Gastroesophageal sphincter (tissue), 3 donors: Measurements from ENCODE around the gene OLFM2.

ENCODE experiments used
- EP300 ChIP-seq: sonication (generic); formaldehyde crosslinking; IDR thresholded peaks from one replicate; pipeline ENCODE4 v1.6.1; 2017; ENCODE audit warnings: antibody characterized with exemption, mild to moderate bottlenecking
- POLR2A ChIP-seq, 2 donors: fragments of 450-650 bp; IDR thresholded peaks; one replicate each; pipeline ENCODE4 v1.6.1; 2017; ENCODE audit warnings: antibody characterized with exemption in 2 of 2, mild to moderate bottlenecking in 2 of 2, moderate library complexity in 1 of 2
- POLR2AphosphoS5 ChIP-seq: sonication (generic); formaldehyde crosslinking; IDR thresholded peaks from one replicate; pipeline ENCODE4 v1.6.1; 2017; ENCODE audit warnings: antibody characterized with exemption
- TF ChIP-seq, protein P1 (sequence below), 4 experiments: fragments of 200-600 bp in 2 of 4; fragments of 450-650 bp in 2 of 4; sonication (generic) in 1 of 4; IDR thresholded peaks; one replicate each; pipeline ENCODE4 v1.5.1; 2017 to 2019; ENCODE audit warnings: antibody characterized with exemption in 4 of 4, mild to moderate bottlenecking in 2 of 4, moderate library complexity in 2 of 4

DNA sequence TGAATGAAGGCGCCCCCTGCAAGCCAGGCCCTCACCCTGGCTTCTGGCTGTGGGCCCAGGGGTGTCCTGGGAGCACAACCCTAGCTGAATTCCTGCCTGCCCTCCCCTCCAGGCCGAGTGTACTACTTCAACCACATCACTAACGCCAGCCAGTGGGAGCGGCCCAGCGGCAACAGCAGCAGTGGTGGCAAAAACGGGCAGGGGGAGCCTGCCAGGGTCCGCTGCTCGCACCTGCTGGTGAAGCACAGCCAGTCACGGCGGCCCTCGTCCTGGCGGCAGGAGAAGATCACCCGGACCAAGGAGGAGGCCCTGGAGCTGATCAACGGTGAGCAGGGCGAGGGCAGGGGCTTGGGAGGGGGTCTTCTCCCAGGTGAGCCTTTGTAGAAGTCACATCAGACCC, 98.0 kb downstream of the OLFM2 start:
- TF ChIP-seq, protein P1, sequence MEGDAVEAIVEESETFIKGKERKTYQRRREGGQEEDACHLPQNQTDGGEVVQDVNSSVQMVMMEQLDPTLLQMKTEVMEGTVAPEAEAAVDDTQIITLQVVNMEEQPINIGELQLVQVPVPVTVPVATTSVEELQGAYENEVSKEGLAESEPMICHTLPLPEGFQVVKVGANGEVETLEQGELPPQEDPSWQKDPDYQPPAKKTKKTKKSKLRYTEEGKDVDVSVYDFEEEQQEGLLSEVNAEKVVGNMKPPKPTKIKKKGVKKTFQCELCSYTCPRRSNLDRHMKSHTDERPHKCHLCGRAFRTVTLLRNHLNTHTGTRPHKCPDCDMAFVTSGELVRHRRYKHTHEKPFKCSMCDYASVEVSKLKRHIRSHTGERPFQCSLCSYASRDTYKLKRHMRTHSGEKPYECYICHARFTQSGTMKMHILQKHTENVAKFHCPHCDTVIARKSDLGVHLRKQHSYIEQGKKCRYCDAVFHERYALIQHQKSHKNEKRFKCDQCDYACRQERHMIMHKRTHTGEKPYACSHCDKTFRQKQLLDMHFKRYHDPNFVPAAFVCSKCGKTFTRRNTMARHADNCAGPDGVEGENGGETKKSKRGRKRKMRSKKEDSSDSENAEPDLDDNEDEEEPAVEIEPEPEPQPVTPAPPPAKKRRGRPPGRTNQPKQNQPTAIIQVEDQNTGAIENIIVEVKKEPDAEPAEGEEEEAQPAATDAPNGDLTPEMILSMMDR (IDR thresholded peaks at IDR 0.05): no peak
- TF ChIP-seq POLR2A (IDR thresholded peaks at IDR 0.05): no peak
- TF ChIP-seq EP300: no peak
- no peak for TF ChIP-seq POLR2AphosphoS5
